Keratinocyte (primary cell): ENCODE results near the gene PADI1. TPM values are rescaled to one million over a fixed set of nuclear protein-coding genes. Genes with fewer than 3 reads are reported as not detected.

Experiments used
- DNase-seq: peaks from one replicate; pipeline ENCODE4 v3.0.0-alpha.2; 2011; ENCODE audit warnings: low read depth, missing footprints, low spot score
- FAIRE-seq: peaks from 2 replicates; lab custom pipeline; 2011; peaks lifted over from hg19 to GRCh38; lab: Jason Lieb, UNC
- H2AFZ ChIP-seq: 2 replicates; pipeline ENCODE4 v1.6.0; 2012; ENCODE audit warnings: low read length, control low read depth, inconsistent platforms; ENCODE audit not compliant: control insufficient read depth
- H3K27ac ChIP-seq: 2 replicates; pipeline ENCODE4 v1.5.1; 2011; ENCODE audit warnings: low read length; ENCODE audit not compliant: control insufficient read depth, insufficient read depth
- H3K27me3 ChIP-seq: 3 replicates; pipeline ENCODE4 v1.6.0; 2011; ENCODE audit warnings: low read length; ENCODE audit not compliant: control insufficient read depth, insufficient read depth; ENCODE audit errors: extremely low read depth
- H3K36me3 ChIP-seq, 2 experiments: 2 replicates in 1 of 2; 3 replicates in 1 of 2; pipeline ENCODE4 v1.5.1; 2011; ENCODE audit warnings: low read length in 2 of 2, mild to moderate bottlenecking in 1 of 2; ENCODE audit not compliant: control insufficient read depth in 2 of 2, insufficient read depth in 2 of 2; ENCODE audit errors: extremely low read depth in 1 of 2
- H3K4me1 ChIP-seq: 3 replicates; pipeline ENCODE4 v1.5.1; 2011; ENCODE audit warnings: low read length; ENCODE audit not compliant: control insufficient read depth, insufficient read depth; ENCODE audit errors: extremely low read depth
- H3K4me2 ChIP-seq: 3 replicates; pipeline ENCODE4 v1.6.0; 2011; ENCODE audit warnings: low read depth, low read length; ENCODE audit not compliant: control insufficient read depth, insufficient read depth; ENCODE audit errors: extremely low read depth
- H3K4me3 ChIP-seq, 3 experiments: fragments of 200-600 bp in 1 of 3; sonication (generic) in 1 of 3; 2 replicates in 2 of 3; 3 replicates in 1 of 3; pipeline ENCODE4 v1.5.1; 2011 to 2016; ENCODE audit warnings: low read length in 3 of 3, mild to moderate bottlenecking in 3 of 3, control low read depth in 2 of 3, inconsistent platforms in 1 of 3, low read depth in 1 of 3, mixed read lengths in 1 of 3, mixed run types in 1 of 3, moderate library complexity in 1 of 3; ENCODE audit not compliant: control insufficient read depth in 2 of 3, insufficient read depth in 2 of 3; ENCODE audit errors: extremely low read depth in 1 of 3
- H3K79me2 ChIP-seq: 2 replicates; pipeline ENCODE4 v1.6.0; 2012; ENCODE audit warnings: low read length; ENCODE audit not compliant: control insufficient read depth, insufficient read depth
- H3K9ac ChIP-seq: 3 replicates; pipeline ENCODE4 v1.6.0; 2011; ENCODE audit warnings: low read length; ENCODE audit not compliant: control insufficient read depth, insufficient read depth; ENCODE audit errors: extremely low read depth
- H3K9me1 ChIP-seq: 3 replicates; pipeline ENCODE4 v1.6.0; 2011; ENCODE audit warnings: low read length; ENCODE audit not compliant: control insufficient read depth, insufficient read depth; ENCODE audit errors: extremely low read depth
- H3K9me3 ChIP-seq: 2 replicates; pipeline ENCODE4 v1.5.1; 2012; ENCODE audit warnings: low read depth, low read length; ENCODE audit not compliant: control insufficient read depth
- H4K20me1 ChIP-seq: 3 replicates; pipeline ENCODE4 v1.6.0; 2011; ENCODE audit warnings: low read length; ENCODE audit not compliant: control insufficient read depth, insufficient read depth; ENCODE audit errors: extremely low read depth
- CTCF ChIP-seq, 3 experiments: IDR thresholded peaks in 1 of 3; conservative IDR thresholded peaks in 1 of 3; optimal IDR thresholded peaks in 1 of 3; 2 replicates in 2 of 3; 3 replicates in 1 of 3; pipeline versions ENCODE3 to v1.5.1; 2011; ENCODE audit warnings: low read length in 3 of 3, mild to moderate bottlenecking in 3 of 3, moderate library complexity in 2 of 3, control low read depth in 1 of 3, inconsistent platforms in 1 of 3; ENCODE audit not compliant: insufficient read depth in 2 of 3; ENCODE audit errors: extremely low read depth in 1 of 3
- EZH2 ChIP-seq: IDR thresholded peaks from one replicate; pipeline ENCODE4 v1.6.1; 2012; ENCODE audit warnings: inconsistent platforms, mild to moderate bottlenecking, low read length, moderate library complexity
- dilution Hi-C: fragments of 300-500 bp; cut with MboI; formaldehyde crosslinking; loops from one replicate; pipeline ENCODE4 v1.7.0; 2020; ENCODE audit warnings: low sequenced_read_pairs; ENCODE audit not compliant: extremely low pct_ligation_motif_present
- polyA plus RNA-seq, 5 experiments: library from polyadenylated mRNA; depleted of rRNA in 3 of 5; stranded (reverse) in 3 of 5; stranded (forward) in 1 of 5; unstranded in 1 of 5; fragments of >200 nt; gene quantifications; 1 replicate in 1 of 5; 2 replicates in 3 of 5; 3 replicates in 1 of 5; pipeline versions ENCODE4 v1.2.1 to v1.2.3, GENCODE V29; 2011 to 2012; ENCODE audit warnings: missing spikeins in 2 of 5, low read depth in 1 of 5, low replicate concordance in 1 of 5

Gene PADI1
- polyA plus RNA-seq, 1 donor (not counting 4 experiments of a cell fraction or from before 2014, with no cell fraction given), result 0.96 TPM

GRCh38 chr1:17194615-17195528 lies 10.1 kb upstream of the PADI1 start:
- no peaks in the 10 kb centered on the region for H3K79me2 ChIP-seq
- no peaks in the 10 kb centered on the region for H3K9me3 ChIP-seq
- peaks cover 2% of the 10 kb centered on the region for H3K9me1 ChIP-seq
- FAIRE-seq (no peak), DNase-seq (no peak)
- no peaks in the 10 kb centered on the region for H3K27me3 ChIP-seq
- no peak overlapping the region for H3K27ac ChIP-seq
- no peak for TF ChIP-seq EZH2
- TF ChIP-seq CTCF (optimal IDR thresholded peaks at IDR 0.05 in 1 of 3, IDR thresholded peaks at IDR 0.05 in 1 of 3, conservative IDR thresholded peaks at IDR 0.05 in 1 of 3; ENCODE audit: extremely low read depth in 1 of 3, insufficient read depth in 2 of 3, low read length in 3 of 3), result no peak
- no peak overlapping the region for H3K4me3 ChIP-seq
- no peak overlapping the region for H3K9ac ChIP-seq
- peaks cover 57% of the 10 kb centered on the region for H3K4me1 ChIP-seq
- H3K4me2 ChIP-seq, result no peak overlapping the region
- dilution Hi-C loops, result no loop called here
- no peak overlapping the region for H2AFZ ChIP-seq
- no peaks in the 10 kb centered on the region for H4K20me1 ChIP-seq
- H3K36me3 ChIP-seq, result no peaks in the 10 kb centered on the region

GRCh38 chr1:17195731-17196130 lies 9.2 kb upstream of the PADI1 start:
- Histone ChIP-seq H3K27me3 (no peaks in the 10 kb centered on the region), H2AFZ (no peak overlapping the region), H3K4me3 (no peak overlapping the region), H3K9me1 (peaks cover 2% of the 10 kb centered on the region), H3K9me3 (no peaks in the 10 kb centered on the region), H3K79me2 (no peaks in the 10 kb centered on the region), H3K27ac (no peak overlapping the region), H3K4me2 (no peak overlapping the region), H4K20me1 (no peaks in the 10 kb centered on the region), H3K9ac (no peak overlapping the region), H3K4me1 (peaks cover 48% of the 10 kb centered on the region), H3K36me3 (no peaks in the 10 kb centered on the region)
- DNase-seq, result no peak
- dilution Hi-C loops, result no loop called here
- FAIRE-seq, result no peak
- TF ChIP-seq EZH2 (no peak), CTCF (optimal IDR thresholded peaks at IDR 0.05 in 1 of 3, IDR thresholded peaks at IDR 0.05 in 1 of 3, conservative IDR thresholded peaks at IDR 0.05 in 1 of 3; ENCODE audit: extremely low read depth in 1 of 3, insufficient read depth in 2 of 3, low read length in 3 of 3) (no peak)
